ENCODE measurements around the gene GRID2IP.

Gene GRID2IP

DNA sequence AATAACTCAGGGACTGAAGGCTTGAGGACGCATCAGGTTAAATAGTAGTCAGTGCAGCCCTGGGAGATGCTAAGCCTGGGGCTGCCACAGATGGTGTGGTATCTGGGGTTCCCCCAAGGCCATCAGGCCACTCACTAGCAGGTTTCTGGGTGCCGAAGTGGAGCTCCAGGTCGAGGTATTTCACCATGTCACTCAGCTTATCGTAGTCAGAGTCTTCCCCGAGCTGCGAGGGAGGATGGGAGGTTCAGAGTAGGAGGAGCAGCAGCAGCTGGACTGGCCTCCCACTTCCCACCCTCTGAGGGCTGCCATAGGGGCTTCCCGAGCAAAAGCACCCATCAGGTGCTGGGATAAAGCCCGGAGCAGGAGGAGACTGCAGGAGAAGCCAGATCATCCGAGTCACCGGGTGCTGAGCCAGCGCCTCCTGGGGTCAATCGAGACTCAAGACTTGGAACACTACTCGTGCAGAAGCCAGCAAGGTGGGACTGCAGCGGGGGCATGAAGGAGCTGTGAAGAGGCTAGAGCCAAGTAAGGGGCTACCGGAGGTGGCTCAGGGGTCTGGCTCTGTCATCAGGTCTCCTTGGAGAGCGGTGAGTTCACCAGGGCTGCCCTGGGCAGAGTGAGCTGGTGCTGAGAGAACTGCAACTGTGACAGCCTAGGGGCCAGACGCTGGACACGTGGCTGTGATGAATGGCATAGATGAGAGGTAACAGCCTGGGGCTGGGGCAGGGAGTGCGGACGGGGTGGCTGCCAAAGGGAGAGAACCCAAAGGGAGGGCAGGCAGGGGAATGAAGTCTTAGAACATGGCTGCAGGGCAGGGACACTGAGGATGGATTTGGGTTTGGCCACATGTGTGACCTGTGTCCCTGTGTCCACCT lies 45.3 kb downstream of the GRID2IP start:
- ATAC-seq (ENCODE audit: low read depth): no peak
- DNase-seq (ENCODE audit: low spot score): no peak

DNA sequence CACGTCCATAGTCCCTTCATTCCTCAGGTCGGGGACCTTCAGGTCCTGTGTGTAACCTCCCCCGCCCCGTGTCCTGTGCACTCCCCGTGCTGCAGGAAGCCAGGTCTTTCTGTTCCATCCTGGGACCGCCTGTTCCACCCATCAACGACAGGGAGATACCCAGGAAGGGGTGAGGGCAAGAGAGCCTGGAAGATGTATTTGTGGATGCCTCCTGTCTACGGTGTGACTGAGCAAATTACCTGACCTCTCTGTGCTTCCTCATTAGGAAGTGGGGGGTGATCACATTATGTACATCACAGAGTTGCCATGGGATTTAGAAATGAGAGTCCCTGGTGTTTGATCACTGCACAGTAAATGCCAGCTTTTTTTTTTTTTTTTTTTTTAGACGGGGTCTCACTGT lies 46.3 kb downstream of the GRID2IP start:
- Histone ChIP-seq H3K4me1 (ENCODE audit: insufficient read depth, poor library complexity, severe bottlenecking) (no peaks in the 10 kb centered on the region), H3K36me3 (ENCODE audit: low read depth) (no peaks in the 10 kb centered on the region), H3K27ac (ENCODE audit: poor library complexity, severe bottlenecking) (peak overlapping the region; percentile 43), H3K27me3 (ENCODE audit: insufficient read depth, poor library complexity, severe bottlenecking) (no peaks in the 10 kb centered on the region), H3K9me3 (ENCODE audit: severe bottlenecking) (no peaks in the 10 kb centered on the region), H3K4me3 (ENCODE audit: severe bottlenecking) (peak overlapping the region; percentile 42)
- no peak for ATAC-seq (ENCODE audit: low read depth)
- no peak for DNase-seq (ENCODE audit: low spot score)
- TF ChIP-seq, protein P1, sequence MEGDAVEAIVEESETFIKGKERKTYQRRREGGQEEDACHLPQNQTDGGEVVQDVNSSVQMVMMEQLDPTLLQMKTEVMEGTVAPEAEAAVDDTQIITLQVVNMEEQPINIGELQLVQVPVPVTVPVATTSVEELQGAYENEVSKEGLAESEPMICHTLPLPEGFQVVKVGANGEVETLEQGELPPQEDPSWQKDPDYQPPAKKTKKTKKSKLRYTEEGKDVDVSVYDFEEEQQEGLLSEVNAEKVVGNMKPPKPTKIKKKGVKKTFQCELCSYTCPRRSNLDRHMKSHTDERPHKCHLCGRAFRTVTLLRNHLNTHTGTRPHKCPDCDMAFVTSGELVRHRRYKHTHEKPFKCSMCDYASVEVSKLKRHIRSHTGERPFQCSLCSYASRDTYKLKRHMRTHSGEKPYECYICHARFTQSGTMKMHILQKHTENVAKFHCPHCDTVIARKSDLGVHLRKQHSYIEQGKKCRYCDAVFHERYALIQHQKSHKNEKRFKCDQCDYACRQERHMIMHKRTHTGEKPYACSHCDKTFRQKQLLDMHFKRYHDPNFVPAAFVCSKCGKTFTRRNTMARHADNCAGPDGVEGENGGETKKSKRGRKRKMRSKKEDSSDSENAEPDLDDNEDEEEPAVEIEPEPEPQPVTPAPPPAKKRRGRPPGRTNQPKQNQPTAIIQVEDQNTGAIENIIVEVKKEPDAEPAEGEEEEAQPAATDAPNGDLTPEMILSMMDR (IDR thresholded peaks at IDR 0.05; ENCODE audit: poor library complexity, severe bottlenecking): no peak

More for the DNA sequence above, 45.3 kb downstream of the GRID2IP start:
- no peak overlapping the region for H3K4me3 ChIP-seq (ENCODE audit: severe bottlenecking)
- H3K9me3 ChIP-seq (ENCODE audit: severe bottlenecking): no peaks in the 10 kb centered on the region
- TF ChIP-seq, protein P1 (IDR thresholded peaks at IDR 0.05; ENCODE audit: poor library complexity, severe bottlenecking): no peak
- H3K27me3 ChIP-seq (ENCODE audit: insufficient read depth, poor library complexity, severe bottlenecking): no peaks in the 10 kb centered on the region
- H3K27ac ChIP-seq (ENCODE audit: poor library complexity, severe bottlenecking): no peak overlapping the region
- H3K36me3 ChIP-seq (ENCODE audit: low read depth): no peaks in the 10 kb centered on the region
- H3K4me1 ChIP-seq (ENCODE audit: insufficient read depth, poor library complexity, severe bottlenecking): no peaks in the 10 kb centered on the region

DNA sequence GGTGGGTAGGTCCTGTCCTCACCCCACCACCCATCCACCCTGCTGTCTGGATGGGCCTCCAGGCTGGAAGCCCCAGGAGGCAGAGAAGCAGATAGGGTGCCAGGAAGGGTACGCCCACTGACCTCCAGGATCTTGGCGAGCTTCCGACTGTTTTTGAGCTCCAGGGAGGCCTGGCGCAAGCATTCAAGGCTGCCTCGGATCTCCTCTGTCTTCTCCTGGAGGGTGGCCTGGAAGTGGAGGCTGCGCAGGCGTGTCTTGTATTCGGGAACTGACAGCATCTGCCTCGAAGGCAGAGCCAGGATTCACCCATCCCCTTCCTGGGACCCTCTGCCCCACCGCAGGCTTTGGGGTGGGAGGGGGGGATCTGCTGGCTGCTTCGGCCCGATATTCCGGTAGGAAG lies 48.4 kb downstream of the GRID2IP start:
- Histone ChIP-seq H3K27me3 (ENCODE audit: insufficient read depth, poor library complexity, severe bottlenecking) (no peaks in the 10 kb centered on the region), H3K4me1 (ENCODE audit: insufficient read depth, poor library complexity, severe bottlenecking) (no peaks in the 10 kb centered on the region), H3K4me3 (ENCODE audit: severe bottlenecking) (peak overlapping the region; percentile 42), H3K36me3 (ENCODE audit: low read depth) (no peaks in the 10 kb centered on the region), H3K9me3 (ENCODE audit: severe bottlenecking) (no peaks in the 10 kb centered on the region), H3K27ac (ENCODE audit: poor library complexity, severe bottlenecking) (no peak overlapping the region)
- ATAC-seq (ENCODE audit: low read depth) (no peak), DNase-seq (ENCODE audit: low spot score) (no peak)
- TF ChIP-seq, protein P1 (IDR thresholded peaks at IDR 0.05; ENCODE audit: poor library complexity, severe bottlenecking): no peak

DNA sequence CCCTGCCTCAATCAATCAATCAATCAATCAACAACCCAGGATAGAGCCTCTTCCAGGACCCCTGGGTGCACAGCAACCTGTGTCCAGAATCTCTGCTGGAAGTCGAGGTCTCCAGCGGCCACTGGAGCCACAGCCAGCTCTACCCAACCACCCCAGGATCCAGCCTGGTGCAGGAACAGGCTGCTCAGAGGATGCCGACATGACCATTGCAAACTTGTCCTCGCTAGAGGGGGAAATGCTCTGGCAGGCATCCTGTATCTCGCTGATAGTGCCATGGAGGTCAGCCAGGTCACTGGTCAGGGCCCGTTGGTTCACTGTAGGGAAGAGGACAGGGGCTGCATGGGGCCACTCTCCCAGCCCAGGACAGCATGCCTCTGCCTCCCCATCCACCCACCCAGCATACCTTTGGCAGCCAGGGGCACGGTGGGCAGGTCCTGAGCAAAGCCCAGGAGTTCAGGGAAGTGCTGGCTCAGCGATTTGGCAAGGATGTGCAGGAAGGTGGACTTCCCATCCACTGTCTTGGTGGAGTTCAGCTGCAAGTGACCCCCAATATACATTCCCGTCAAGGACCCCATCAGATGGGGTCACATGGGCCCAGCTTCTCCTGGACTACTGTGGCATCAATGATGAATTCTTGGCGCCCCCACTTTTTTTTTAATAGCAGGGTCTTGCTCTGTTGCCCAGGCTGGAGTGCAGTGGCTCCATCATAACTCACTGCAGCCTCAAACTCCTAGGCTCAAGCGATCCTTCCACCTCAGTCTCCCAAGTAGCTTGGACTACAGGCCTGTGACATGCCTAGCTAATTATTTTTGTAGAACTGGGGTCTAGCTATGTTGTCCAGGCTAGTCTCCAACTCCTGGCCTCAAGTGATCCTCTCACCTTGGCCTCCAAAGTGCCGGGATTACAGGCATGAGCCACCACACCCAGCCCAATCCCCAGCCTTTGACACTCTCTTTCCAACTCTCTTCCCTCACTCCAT lies 49.4 kb downstream of the GRID2IP start:
- TF ChIP-seq, protein P1 (IDR thresholded peaks at IDR 0.05; ENCODE audit: poor library complexity, severe bottlenecking): no peak
- no peak for ATAC-seq (ENCODE audit: low read depth)
- no peaks in the 10 kb centered on the region for H3K4me1 ChIP-seq (ENCODE audit: insufficient read depth, poor library complexity, severe bottlenecking)
- DNase-seq (ENCODE audit: low spot score): no peak
- no peak overlapping the region for H3K4me3 ChIP-seq (ENCODE audit: severe bottlenecking)
- no peaks in the 10 kb centered on the region for H3K9me3 ChIP-seq (ENCODE audit: severe bottlenecking)
- H3K36me3 ChIP-seq (ENCODE audit: low read depth): no peaks in the 10 kb centered on the region
- no peaks in the 10 kb centered on the region for H3K27me3 ChIP-seq (ENCODE audit: insufficient read depth, poor library complexity, severe bottlenecking)
- no peak overlapping the region for H3K27ac ChIP-seq (ENCODE audit: poor library complexity, severe bottlenecking)

All from RWPE2 (cell line).